ENCODE results near the gene GPR25.

Gene GPR25

GRCh38 chr1:200872446-200873115, at the start of gene GPR25:
Gene GPR25, plus strand, starts transcription at chr1:200872981. Its CDS starts 57 bp downstream, at chr1:200873038.
- no peak within 1 kb of the TSS for H3K9ac ChIP-seq (ENCODE audit: low read depth in 1 of 2, low read length in 2 of 2)
- H3K4me3 ChIP-seq (ENCODE audit: low read length in 2 of 2), result peak within 1 kb of the TSS; percentile 20 to 43

GRCh38 chr1:200831091-200831490, 41.7 kb upstream of the GPR25 start:
- H3K4me1 ChIP-seq (ENCODE audit: control insufficient read depth in 2 of 2, insufficient read depth in 2 of 2, low read length in 2 of 2), result no peaks in the 10 kb centered on the region
- H3K36me3 ChIP-seq (ENCODE audit: control insufficient read depth in 2 of 2, insufficient read depth in 2 of 2, low read length in 2 of 2), result peaks cover 0 to 7% of the 10 kb centered on the region in 2 donors
- H3K27me3 ChIP-seq (ENCODE audit: control insufficient read depth in 2 of 2, insufficient read depth in 2 of 2, low read length in 2 of 2), result no peaks in the 10 kb centered on the region
- no peak overlapping the region for H3K9ac ChIP-seq (ENCODE audit: low read depth in 1 of 2, low read length in 2 of 2)
- H3K27ac ChIP-seq (ENCODE audit: low read depth in 2 of 2, low read length in 2 of 2), result no peak overlapping the region
- H3K9me3 ChIP-seq (ENCODE audit: control insufficient read depth in 2 of 2, low read length in 2 of 2), result no peaks in the 10 kb centered on the region
- no peak overlapping the region for H3K4me3 ChIP-seq (ENCODE audit: low read length in 2 of 2)

More at GRCh38 chr1:200872446-200873115, at the start of gene GPR25:
- Histone ChIP-seq H3K4me1 (ENCODE audit: control insufficient read depth in 2 of 2, insufficient read depth in 2 of 2, low read length in 2 of 2) (peaks cover 6 to 9% of the 10 kb centered on the region in 2 donors), H3K36me3 (ENCODE audit: control insufficient read depth in 2 of 2, insufficient read depth in 2 of 2, low read length in 2 of 2) (no peaks in the 10 kb centered on the region), H3K27ac (ENCODE audit: low read depth in 2 of 2, low read length in 2 of 2) (no peak within 1 kb of the TSS), H3K27me3 (ENCODE audit: control insufficient read depth in 2 of 2, insufficient read depth in 2 of 2, low read length in 2 of 2) (peaks cover 20 to 24% of the 10 kb centered on the region in 2 donors), H3K9me3 (ENCODE audit: control insufficient read depth in 2 of 2, low read length in 2 of 2) (no peaks in the 10 kb centered on the region)

GRCh38 chr1:200834383-200834782, 38.4 kb upstream of the GPR25 start:
- Histone ChIP-seq H3K9me3 (ENCODE audit: control insufficient read depth in 2 of 2, low read length in 2 of 2) (no peaks in the 10 kb centered on the region), H3K4me1 (ENCODE audit: control insufficient read depth in 2 of 2, insufficient read depth in 2 of 2, low read length in 2 of 2) (no peaks in the 10 kb centered on the region), H3K27me3 (ENCODE audit: control insufficient read depth in 2 of 2, insufficient read depth in 2 of 2, low read length in 2 of 2) (no peaks in the 10 kb centered on the region), H3K9ac (ENCODE audit: low read depth in 1 of 2, low read length in 2 of 2) (no peak overlapping the region), H3K27ac (ENCODE audit: low read depth in 2 of 2, low read length in 2 of 2) (no peak overlapping the region), H3K4me3 (ENCODE audit: low read length in 2 of 2) (no peak overlapping the region), H3K36me3 (ENCODE audit: control insufficient read depth in 2 of 2, insufficient read depth in 2 of 2, low read length in 2 of 2) (peaks cover 0 to 7% of the 10 kb centered on the region in 2 donors)

- no peaks in the 10 kb centered on the region for H3K9me3 ChIP-seq (ENCODE audit: control insufficient read depth in 2 of 2, low read length in 2 of 2)
- H3K9ac ChIP-seq (ENCODE audit: low read depth in 1 of 2, low read length in 2 of 2), result no peak overlapping the region
- no peaks in the 10 kb centered on the region for H3K4me1 ChIP-seq (ENCODE audit: control insufficient read depth in 2 of 2, insufficient read depth in 2 of 2, low read length in 2 of 2)
- H3K27me3 ChIP-seq (ENCODE audit: control insufficient read depth in 2 of 2, insufficient read depth in 2 of 2, low read length in 2 of 2), result no peaks in the 10 kb centered on the region
- H3K4me3 ChIP-seq (ENCODE audit: low read length in 2 of 2), result no peak overlapping the region
- H3K36me3 ChIP-seq (ENCODE audit: control insufficient read depth in 2 of 2, insufficient read depth in 2 of 2, low read length in 2 of 2), result peaks cover 0 to 7% of the 10 kb centered on the region in 2 donors
- H3K27ac ChIP-seq (ENCODE audit: low read depth in 2 of 2, low read length in 2 of 2), result no peak overlapping the region
Measured at GRCh38 chr1:200836213-200836612, 36.6 kb upstream of the GPR25 start.

GRCh38 chr1:200837931-200838571, 34.7 kb upstream of the GPR25 start:
- no peaks in the 10 kb centered on the region for H3K9me3 ChIP-seq (ENCODE audit: control insufficient read depth in 2 of 2, low read length in 2 of 2)
- H3K27ac ChIP-seq (ENCODE audit: low read depth in 2 of 2, low read length in 2 of 2), result no peak overlapping the region
- no peaks in the 10 kb centered on the region for H3K4me1 ChIP-seq (ENCODE audit: control insufficient read depth in 2 of 2, insufficient read depth in 2 of 2, low read length in 2 of 2)
- H3K9ac ChIP-seq (ENCODE audit: low read depth in 1 of 2, low read length in 2 of 2), result no peak overlapping the region
- peaks cover 0 to 3% of the 10 kb centered on the region in 2 donors for H3K36me3 ChIP-seq (ENCODE audit: control insufficient read depth in 2 of 2, insufficient read depth in 2 of 2, low read length in 2 of 2)
- H3K4me3 ChIP-seq (ENCODE audit: low read length in 2 of 2), result no peak overlapping the region
- H3K27me3 ChIP-seq (ENCODE audit: control insufficient read depth in 2 of 2, insufficient read depth in 2 of 2, low read length in 2 of 2), result no peaks in the 10 kb centered on the region

- H3K4me1 ChIP-seq (ENCODE audit: control insufficient read depth in 2 of 2, insufficient read depth in 2 of 2, low read length in 2 of 2), result no peaks in the 10 kb centered on the region
- no peak overlapping the region for H3K4me3 ChIP-seq (ENCODE audit: low read length in 2 of 2)
- H3K36me3 ChIP-seq (ENCODE audit: control insufficient read depth in 2 of 2, insufficient read depth in 2 of 2, low read length in 2 of 2), result no peaks in the 10 kb centered on the region
- no peaks in the 10 kb centered on the region for H3K27me3 ChIP-seq (ENCODE audit: control insufficient read depth in 2 of 2, insufficient read depth in 2 of 2, low read length in 2 of 2)
- no peaks in the 10 kb centered on the region for H3K9me3 ChIP-seq (ENCODE audit: control insufficient read depth in 2 of 2, low read length in 2 of 2)
- no peak overlapping the region for H3K9ac ChIP-seq (ENCODE audit: low read depth in 1 of 2, low read length in 2 of 2)
- no peak overlapping the region for H3K27ac ChIP-seq (ENCODE audit: low read depth in 2 of 2, low read length in 2 of 2)
Measured at GRCh38 chr1:200838676-200839445, 33.9 kb upstream of the GPR25 start.

GRCh38 chr1:200845360-200845759, 27.4 kb upstream of the GPR25 start:
- Histone ChIP-seq H3K9ac (ENCODE audit: low read depth in 1 of 2, low read length in 2 of 2) (no peak overlapping the region), H3K4me3 (ENCODE audit: low read length in 2 of 2) (no peak overlapping the region), H3K27me3 (ENCODE audit: control insufficient read depth in 2 of 2, insufficient read depth in 2 of 2, low read length in 2 of 2) (no peaks in the 10 kb centered on the region), H3K27ac (ENCODE audit: low read depth in 2 of 2, low read length in 2 of 2) (no peak overlapping the region), H3K4me1 (ENCODE audit: control insufficient read depth in 2 of 2, insufficient read depth in 2 of 2, low read length in 2 of 2) (no peaks in the 10 kb centered on the region), H3K36me3 (ENCODE audit: control insufficient read depth in 2 of 2, insufficient read depth in 2 of 2, low read length in 2 of 2) (peaks cover 13 to 14% of the 10 kb centered on the region in 2 donors), H3K9me3 (ENCODE audit: control insufficient read depth in 2 of 2, low read length in 2 of 2) (no peaks in the 10 kb centered on the region)

- no peaks in the 10 kb centered on the region for H3K9me3 ChIP-seq (ENCODE audit: control insufficient read depth in 2 of 2, low read length in 2 of 2)
- H3K4me1 ChIP-seq (ENCODE audit: control insufficient read depth in 2 of 2, insufficient read depth in 2 of 2, low read length in 2 of 2), result no peaks in the 10 kb centered on the region
- no peak overlapping the region for H3K27ac ChIP-seq (ENCODE audit: low read depth in 2 of 2, low read length in 2 of 2)
- no peak overlapping the region for H3K4me3 ChIP-seq (ENCODE audit: low read length in 2 of 2)
- H3K9ac ChIP-seq (ENCODE audit: low read depth in 1 of 2, low read length in 2 of 2), result no peak overlapping the region
- no peaks in the 10 kb centered on the region for H3K27me3 ChIP-seq (ENCODE audit: control insufficient read depth in 2 of 2, insufficient read depth in 2 of 2, low read length in 2 of 2)
- peaks cover 13 to 17% of the 10 kb centered on the region in 2 donors for H3K36me3 ChIP-seq (ENCODE audit: control insufficient read depth in 2 of 2, insufficient read depth in 2 of 2, low read length in 2 of 2)
Measured at GRCh38 chr1:200846398-200846797, 26.4 kb upstream of the GPR25 start.

- Histone ChIP-seq H3K27me3 (ENCODE audit: control insufficient read depth in 2 of 2, insufficient read depth in 2 of 2, low read length in 2 of 2) (no peaks in the 10 kb centered on the region), H3K27ac (ENCODE audit: low read depth in 2 of 2, low read length in 2 of 2) (no peak overlapping the region), H3K9me3 (ENCODE audit: control insufficient read depth in 2 of 2, low read length in 2 of 2) (no peaks in the 10 kb centered on the region), H3K9ac (ENCODE audit: low read depth in 1 of 2, low read length in 2 of 2) (no peak overlapping the region), H3K4me3 (ENCODE audit: low read length in 2 of 2) (no peak overlapping the region), H3K36me3 (ENCODE audit: control insufficient read depth in 2 of 2, insufficient read depth in 2 of 2, low read length in 2 of 2) (peaks cover 13 to 17% of the 10 kb centered on the region in 2 donors), H3K4me1 (ENCODE audit: control insufficient read depth in 2 of 2, insufficient read depth in 2 of 2, low read length in 2 of 2) (no peaks in the 10 kb centered on the region)
Measured at GRCh38 chr1:200849430-200849829, 23.4 kb upstream of the GPR25 start.

- no peak overlapping the region for H3K4me3 ChIP-seq (ENCODE audit: low read length in 2 of 2)
- H3K9ac ChIP-seq (ENCODE audit: low read depth in 1 of 2, low read length in 2 of 2), result no peak overlapping the region
- no peak overlapping the region for H3K27ac ChIP-seq (ENCODE audit: low read depth in 2 of 2, low read length in 2 of 2)
- no peaks in the 10 kb centered on the region for H3K9me3 ChIP-seq (ENCODE audit: control insufficient read depth in 2 of 2, low read length in 2 of 2)
- H3K36me3 ChIP-seq (ENCODE audit: control insufficient read depth in 2 of 2, insufficient read depth in 2 of 2, low read length in 2 of 2), result peaks cover 10 to 17% of the 10 kb centered on the region in 2 donors
- H3K4me1 ChIP-seq (ENCODE audit: control insufficient read depth in 2 of 2, insufficient read depth in 2 of 2, low read length in 2 of 2), result no peaks in the 10 kb centered on the region
- H3K27me3 ChIP-seq (ENCODE audit: control insufficient read depth in 2 of 2, insufficient read depth in 2 of 2, low read length in 2 of 2), result no peaks in the 10 kb centered on the region
Measured at GRCh38 chr1:200850554-200850953, 22.2 kb upstream of the GPR25 start.

Measured in mucosa of rectum (tissue), 2 donors.